GM13977 (cell line): ENCODE data around the gene DDX4.

Experiments
- DNase-seq: peaks from one replicate; pipeline ENCODE4 v3.0.0; 2012; ENCODE audit warnings: low spot score
- in situ Hi-C: fragments of 300-500 bp; cut with MboI; formaldehyde crosslinking; loops from one replicate; pipeline ENCODE4 v1.12.0; 2022; ENCODE audit warnings: low sequenced_read_pairs, low pct_unique_long_range_greater_than_20kb, mixed read lengths, inconsistent platforms; ENCODE audit not compliant: unreplicated experiment
- TF ChIP-seq, protein P1 (sequence below): IDR thresholded peaks from 2 replicates; pipeline ENCODE4 v1.5.1; 2012; ENCODE audit warnings: mild to moderate bottlenecking, control low read depth; ENCODE audit not compliant: insufficient read depth; ENCODE audit errors: extremely low read depth, missing control alignments

DDX4 gene

DNA sequence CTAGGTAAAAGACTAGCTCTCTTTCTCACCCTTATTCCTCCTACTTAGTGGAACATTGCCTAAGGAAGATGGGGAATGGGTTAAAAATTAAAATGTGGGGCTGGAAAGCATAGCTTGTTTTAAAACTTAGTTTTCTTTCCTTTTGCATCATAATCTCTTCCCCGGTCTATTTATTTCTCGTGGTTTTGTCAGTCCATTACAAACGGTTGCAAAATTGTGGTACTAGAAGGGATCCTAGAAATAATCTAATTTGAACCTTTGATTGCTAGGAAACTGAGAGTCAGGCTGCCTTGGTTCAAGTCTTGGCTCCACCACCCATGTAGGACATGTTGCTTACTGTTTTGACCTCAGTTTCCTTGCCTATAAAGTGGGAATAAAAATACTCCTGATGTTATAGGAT lies 114.6 kb downstream of the DDX4 start:
- DNase-seq: no peak
- TF ChIP-seq, protein P1, sequence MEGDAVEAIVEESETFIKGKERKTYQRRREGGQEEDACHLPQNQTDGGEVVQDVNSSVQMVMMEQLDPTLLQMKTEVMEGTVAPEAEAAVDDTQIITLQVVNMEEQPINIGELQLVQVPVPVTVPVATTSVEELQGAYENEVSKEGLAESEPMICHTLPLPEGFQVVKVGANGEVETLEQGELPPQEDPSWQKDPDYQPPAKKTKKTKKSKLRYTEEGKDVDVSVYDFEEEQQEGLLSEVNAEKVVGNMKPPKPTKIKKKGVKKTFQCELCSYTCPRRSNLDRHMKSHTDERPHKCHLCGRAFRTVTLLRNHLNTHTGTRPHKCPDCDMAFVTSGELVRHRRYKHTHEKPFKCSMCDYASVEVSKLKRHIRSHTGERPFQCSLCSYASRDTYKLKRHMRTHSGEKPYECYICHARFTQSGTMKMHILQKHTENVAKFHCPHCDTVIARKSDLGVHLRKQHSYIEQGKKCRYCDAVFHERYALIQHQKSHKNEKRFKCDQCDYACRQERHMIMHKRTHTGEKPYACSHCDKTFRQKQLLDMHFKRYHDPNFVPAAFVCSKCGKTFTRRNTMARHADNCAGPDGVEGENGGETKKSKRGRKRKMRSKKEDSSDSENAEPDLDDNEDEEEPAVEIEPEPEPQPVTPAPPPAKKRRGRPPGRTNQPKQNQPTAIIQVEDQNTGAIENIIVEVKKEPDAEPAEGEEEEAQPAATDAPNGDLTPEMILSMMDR: no peak
- in situ Hi-C loops: no loop called here

DNA sequence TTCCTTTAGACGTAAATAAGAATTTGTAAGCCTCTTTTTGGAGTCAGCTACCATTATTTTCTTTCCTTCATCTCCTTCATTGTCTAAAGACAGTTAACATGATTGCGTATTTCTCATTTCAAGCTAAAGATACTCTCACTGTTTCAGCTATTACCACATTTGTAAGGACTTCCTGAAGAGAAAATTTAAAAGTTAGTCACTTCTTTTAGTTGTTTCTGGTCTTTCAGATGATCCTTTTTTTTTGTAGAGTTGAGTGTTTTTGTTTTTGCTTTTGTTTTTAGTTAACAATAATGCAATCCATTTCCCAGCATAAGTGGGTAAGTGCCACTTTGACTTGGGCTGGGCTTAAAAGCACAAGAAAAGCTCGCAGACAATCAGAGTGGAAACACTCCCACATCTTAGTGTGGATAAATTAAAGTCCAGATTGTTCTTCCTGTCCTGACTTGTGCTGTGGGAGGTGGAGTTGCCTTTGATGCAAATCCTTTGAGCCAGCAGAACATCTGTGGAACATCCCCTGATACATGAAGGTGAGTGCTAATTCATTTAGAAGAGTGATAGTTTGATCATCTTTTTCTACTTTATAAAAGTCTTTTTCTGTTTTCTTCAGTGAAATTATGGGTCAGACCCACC lies 115.3 kb downstream of the DDX4 start:
- in situ Hi-C loops: no loop called here
- no peak for DNase-seq
- TF ChIP-seq, protein P1: no peak

DNA sequence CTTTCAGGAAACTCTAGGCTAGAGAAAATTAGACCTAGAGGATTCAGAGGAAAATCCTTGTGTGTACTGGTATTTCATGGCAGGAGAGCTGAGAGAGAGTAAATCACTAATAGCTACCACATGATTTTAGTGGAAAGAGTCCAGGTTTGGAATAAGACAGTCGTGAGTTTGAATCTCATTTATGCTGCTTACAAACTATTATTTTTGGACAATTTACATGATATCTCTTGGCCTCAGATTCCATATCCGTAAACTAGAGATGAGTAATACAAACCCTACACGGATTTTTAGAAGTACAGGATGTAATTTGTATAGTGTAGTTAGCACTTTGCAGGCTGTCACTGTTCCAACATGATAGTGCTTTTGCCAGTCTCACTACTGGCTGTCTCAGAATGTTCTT lies 116.0 kb downstream of the DDX4 start:
- in situ Hi-C loops: no loop called here

DNA sequence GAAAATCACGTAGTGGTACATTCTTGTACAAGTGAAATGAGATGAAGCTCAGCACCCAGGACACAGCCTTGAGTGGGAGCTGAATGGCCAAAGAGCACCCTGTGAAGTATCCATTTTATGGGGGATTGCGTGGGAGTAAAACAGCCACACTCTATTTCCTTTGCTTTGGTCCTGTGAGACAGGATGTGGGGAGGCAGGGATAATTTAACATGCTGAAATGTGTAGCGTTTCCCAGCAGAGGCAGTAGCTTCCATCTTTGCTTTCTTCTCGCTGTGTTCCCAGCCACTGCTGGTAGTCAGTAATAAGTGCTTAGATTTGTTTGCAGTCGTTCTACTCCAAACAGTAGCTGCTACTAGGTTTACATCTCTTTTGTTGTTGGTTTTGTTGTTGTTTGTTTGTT lies 117.6 kb downstream of the DDX4 start:
- DNase-seq: no peak
- TF ChIP-seq, protein P1: no peak
- in situ Hi-C loops: no loop called here

More for the DNA sequence above, 116.0 kb downstream of the DDX4 start:
- TF ChIP-seq, protein P1: no peak
- DNase-seq: no peak

DNA sequence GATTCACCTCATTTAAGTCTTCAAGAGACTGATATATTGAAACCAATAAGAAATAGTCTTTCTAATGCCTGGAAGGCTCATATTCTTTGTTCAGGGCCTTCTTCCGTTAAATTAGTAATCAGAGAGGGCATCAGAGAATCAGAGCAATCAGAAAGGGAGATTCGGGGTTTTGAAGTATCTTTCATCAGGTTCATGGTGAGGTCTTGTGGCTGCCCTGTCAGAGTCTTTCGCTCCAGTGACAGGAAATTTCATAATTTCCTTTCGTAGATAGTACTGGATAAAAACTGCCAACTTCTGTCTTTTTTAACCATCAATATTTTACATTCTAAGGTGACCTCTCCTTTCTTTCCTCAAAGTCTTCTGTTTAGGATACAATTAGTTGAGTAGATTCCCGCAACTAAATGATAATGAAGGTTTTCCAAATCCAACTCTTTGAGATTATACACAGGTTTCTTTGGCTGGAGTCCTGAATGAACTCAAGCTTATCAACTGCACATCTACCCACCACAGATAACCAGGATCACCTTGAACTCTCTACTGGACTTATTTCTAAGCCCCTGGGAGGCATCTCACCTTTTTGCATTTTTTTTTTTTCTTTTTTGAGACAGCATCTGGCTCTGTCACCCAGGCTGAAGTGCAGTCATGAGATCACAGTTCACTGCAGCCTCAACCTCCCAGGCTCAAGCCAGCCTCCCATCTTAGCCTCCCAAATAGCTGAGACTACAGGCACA lies 118.8 kb downstream of the DDX4 start:
- TF ChIP-seq, protein P1: no peak
- in situ Hi-C loops: no loop called here
- DNase-seq: no peak

DNA sequence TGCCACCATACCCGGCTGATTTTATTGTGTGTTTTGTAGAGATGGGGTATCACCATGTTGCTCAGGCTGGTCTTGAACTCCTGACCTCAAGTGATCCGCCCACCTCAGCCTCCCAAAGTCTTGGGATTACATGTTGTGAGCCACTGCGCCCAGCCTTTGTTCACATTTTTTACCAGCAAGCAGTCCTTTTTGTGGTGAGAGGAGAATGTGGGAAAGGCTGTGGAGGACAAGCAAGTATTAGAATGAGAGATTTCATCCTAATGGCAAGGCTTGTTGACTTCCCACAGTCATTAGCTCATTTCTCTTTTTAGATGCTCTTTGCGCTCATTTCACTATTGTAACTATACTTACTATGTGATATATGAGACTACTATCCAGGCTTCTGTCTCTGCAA lies 119.4 kb downstream of the DDX4 start:
- DNase-seq: no peak
- in situ Hi-C loops: no loop called here
- TF ChIP-seq, protein P1: no peak
